ENCODE data around the gene PKN3.
"Not testable (repeated sequence)": the region's sequence is repeated elsewhere in the genome, so short reads cannot be mapped to it uniquely, and the experiment has no call there.

The PKN3 gene

DNA sequence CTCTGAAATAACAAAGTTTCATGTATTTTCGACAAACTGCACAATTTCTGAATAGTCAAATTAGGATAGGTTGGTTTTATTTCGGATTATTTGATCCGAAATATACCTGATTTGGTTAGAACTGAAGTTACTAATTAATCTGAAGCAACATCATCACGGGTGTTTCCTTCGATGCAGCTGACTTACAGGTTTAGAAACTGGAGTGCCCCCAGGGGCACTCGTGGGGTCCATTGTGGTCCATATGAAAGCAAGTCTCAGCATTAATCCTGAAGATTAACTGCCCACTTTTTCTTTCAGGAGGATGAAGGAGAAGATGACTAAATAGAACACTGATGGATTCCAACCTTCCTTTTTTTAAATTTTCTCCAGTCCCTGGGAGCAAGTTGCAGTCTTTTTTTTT is 8.0 kb upstream of the PKN3 start:
- no peak for DNase-seq

DNA sequence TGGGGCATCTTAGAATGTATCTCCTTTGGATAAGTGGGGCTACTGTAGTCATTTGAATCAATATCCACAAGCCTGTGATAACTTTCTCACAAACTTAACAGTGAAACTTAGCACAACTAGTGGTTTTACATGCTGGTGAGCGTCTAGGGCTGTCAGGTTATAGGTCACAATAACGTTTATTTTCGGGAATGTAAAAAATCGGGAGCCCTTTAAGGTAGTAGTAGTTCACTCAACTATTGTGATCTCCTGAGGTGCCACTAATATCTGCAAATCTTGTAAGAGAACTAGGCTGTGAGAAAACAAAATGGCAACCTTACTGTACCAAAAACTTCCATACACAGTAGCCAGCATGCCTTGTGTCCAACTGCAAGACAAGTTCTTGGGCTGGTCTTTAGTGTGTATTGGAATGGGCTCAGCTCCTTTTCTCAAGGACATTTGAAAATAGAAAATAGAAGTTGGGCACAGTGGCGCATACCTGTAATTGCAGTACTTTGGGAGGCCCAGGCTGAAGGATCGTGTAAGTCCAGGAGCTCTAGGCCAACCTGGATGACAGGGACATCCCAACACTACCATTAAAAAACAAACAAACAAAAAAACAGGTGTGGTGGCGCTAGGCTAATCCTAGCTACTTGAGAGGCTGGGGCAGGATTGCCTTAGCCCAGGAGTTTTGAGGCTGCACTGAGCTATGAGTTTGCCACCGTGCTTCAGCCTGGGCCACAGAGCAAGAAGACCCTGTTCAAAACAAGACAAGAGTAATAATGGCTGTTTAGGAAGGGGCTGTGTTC is 5.2 kb upstream of the PKN3 start:
- DNase-seq: no peak

GRCh38 chr9:128699096-128699795 is 3.1 kb upstream of the PKN3 start:
- DNase-seq: not testable (repeated sequence)

DNA sequence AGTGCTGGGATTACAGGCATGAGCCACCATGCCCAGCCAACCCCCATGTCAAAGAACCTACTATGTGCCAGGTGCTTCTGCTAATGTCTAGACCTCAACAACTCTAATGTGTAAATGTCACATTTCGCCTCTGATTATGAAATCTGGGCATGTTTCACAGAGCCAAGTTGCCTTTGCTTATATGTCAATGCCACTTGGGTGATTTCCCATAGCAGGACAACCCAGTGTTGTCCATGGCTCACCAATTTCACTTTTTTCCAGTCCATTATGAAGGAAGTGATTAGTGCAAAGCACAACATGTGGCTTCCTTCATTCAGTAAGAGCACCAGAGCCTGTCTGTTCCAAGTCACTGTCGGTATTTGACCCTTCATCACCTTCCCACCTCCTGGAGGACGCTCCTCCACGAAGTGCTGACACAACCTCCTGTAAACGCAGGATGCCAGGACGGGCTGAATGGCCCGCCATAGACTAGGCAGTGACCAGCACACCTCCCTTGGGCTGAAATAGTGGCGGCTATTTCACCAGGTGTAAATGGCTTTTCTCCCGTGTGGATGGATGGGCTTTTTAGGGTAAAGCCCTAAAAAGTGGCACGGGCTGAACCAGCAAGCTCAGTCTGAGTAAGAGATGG is 962 bp upstream of the PKN3 start:
- DNase-seq: no peak

GRCh38 chr9:128702949-128703615 is 779 bp downstream of the PKN3 start:
- DNase-seq: no peak

GRCh38 chr9:128703616-128704355 is 1.5 kb downstream of the PKN3 start:
- DNase-seq: no peak

DNA sequence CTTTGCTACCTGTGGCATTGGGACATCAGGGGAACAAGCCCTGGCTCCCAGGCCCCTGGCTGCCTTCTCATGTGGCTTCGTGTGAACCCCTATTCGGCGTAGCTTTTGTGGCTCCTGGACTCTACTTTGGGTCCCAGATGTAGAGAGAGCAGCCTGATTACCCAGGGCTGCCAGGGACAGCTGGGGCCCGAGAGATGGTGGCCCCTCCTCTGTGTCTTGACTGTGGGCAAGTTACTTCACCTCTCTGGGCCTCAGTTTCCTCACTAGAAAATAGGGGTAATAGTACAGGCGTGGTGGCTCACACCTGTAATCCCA is 2.0 kb downstream of the PKN3 start:
- no peak for DNase-seq

- DNase-seq: no peak
Observed at GRCh38 chr9:128705051-128705965, 3.0 kb downstream of the PKN3 start.

GRCh38 chr9:128706045-128706444 is 3.7 kb downstream of the PKN3 start:
- no peak for DNase-seq

- DNase-seq: no peak
Observed at GRCh38 chr9:128706671-128707381, 4.5 kb downstream of the PKN3 start.

GRCh38 chr9:128707446-128707845 is 5.1 kb downstream of the PKN3 start:
- DNase-seq: no peak

GRCh38 chr9:128712451-128713410 is 10.4 kb downstream of the PKN3 start:
- DNase-seq: no peak

DNA sequence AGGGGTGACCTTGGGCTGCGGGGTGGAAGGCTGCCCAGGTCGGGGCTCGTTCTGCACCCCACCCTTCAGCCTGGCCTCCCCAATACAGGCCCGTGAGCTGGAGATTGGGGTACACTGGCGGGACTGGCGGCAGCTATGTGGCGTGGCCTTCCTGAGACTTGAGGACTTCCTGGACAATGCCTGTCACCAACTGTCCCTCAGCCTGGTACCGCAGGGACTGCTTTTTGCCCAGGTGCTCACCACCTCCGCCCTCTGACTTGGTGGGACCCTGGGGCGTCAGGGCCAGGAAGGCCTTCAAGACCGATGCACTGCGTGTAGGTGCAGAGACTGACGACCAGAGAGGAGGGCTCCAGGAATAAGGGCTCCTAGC is 11.1 kb downstream of the PKN3 start:
- no peak for DNase-seq

GRCh38 chr9:128713941-128714573 is 11.8 kb downstream of the PKN3 start:
- no peak for DNase-seq

DNA sequence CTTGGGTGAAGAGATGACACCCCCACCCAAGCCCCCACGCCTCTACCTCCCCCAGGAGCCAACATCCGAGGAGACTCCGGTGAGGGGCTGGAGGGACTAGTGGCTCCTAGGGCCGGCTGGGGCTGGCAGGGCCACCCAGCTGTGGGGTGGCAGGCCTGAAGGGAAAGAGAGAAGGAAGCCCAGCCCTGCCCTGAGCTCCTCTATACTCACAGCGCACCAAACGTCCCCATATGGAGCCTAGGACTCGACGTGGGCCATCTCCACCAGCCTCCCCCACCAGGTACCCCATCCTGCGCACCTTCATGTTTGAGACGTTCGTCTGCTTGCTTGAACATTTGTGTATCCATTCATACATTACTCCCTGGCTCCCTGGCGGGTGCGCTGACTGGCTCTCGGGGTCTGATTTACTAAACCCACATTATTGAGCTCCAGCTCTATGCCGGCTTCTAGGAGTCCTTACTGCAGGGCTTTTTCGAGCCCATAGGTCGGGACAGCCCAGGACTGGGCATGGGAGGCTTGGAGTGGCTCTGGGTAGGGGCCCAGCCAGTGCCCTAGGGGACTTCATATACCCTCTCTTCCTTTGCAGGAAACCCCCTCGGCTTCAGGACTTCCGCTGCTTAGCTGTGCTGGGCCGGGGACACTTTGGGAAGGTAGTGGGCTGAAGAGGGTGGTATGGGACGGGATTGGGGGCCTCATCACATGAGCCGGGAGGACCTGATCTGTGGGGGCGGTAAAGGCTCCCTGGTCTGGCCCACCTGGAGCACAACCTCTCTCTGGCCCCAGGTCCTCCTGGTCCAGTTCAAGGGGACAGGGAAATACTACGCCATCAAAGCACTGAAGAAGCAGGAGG is 12.5 kb downstream of the PKN3 start:
- no peak for DNase-seq

- no peak for DNase-seq
Observed at GRCh38 chr9:128715436-128715750, 13.1 kb downstream of the PKN3 start.

GRCh38 chr9:128716581-128717254 is 14.4 kb downstream of the PKN3 start:
- DNase-seq: no peak

DNA sequence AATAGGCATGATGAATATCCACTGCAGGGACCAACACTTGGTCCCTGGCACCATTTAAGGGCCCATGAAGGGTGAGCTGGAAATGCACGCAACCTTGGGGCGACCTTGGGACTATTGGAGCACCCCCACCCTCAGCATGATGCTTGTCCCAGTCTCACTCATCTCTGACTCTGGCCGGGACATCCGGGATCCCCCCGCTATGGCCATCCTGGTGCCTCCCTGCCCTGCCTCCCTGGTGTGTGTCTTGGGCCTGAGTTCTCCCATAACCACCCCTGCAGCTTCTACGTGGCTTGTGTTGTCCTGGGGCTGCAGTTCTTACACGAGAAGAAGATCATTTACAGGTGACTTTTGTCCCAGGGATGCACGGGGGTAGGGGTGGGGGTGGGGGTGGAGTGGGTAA is 15.7 kb downstream of the PKN3 start:
- DNase-seq: no peak

All from amniotic stem cell (primary cell).